Peyer's patch (tissue), 4 donors: ENCODE data around the gene GLRX5. TPM values are rescaled to one million over a fixed set of nuclear protein-coding genes. Genes with fewer than 3 reads are reported as not detected.

Source experiments
- DNase-seq, 3 donors: peaks; one replicate each; pipeline ENCODE4 v3.0.0-alpha.2; 2017 to 2019
- H3K27ac ChIP-seq, 4 donors: fragments of 200-600 bp; sonication (generic); one replicate each; pipeline ENCODE4 v1.5.1; 2016 to 2019
- H3K27me3 ChIP-seq, 2 donors: fragments of 200-600 bp; sonication (generic); one replicate each; pipeline ENCODE4 v1.5.1; 2019
- H3K36me3 ChIP-seq, 3 donors: fragments of 200-600 bp; sonication (generic); one replicate each; pipeline ENCODE4 v1.5.1; 2016 to 2019
- H3K4me1 ChIP-seq, 4 donors: fragments of 200-600 bp; sonication (generic); one replicate each; pipeline ENCODE4 v1.5.1; 2016 to 2019
- H3K4me3 ChIP-seq, 4 donors: fragments of 200-600 bp; sonication (generic); 1 replicate in 3 of 4; 2 replicates in 1 of 4; pipeline ENCODE4 v1.5.1; 2016 to 2019; ENCODE audit warnings: mild to moderate bottlenecking in 1 of 4
- H3K9me3 ChIP-seq, 4 donors: fragments of 200-600 bp; sonication (generic); one replicate each; pipeline ENCODE4 v1.5.1; 2016 to 2019; ENCODE audit warnings: mild to moderate bottlenecking in 1 of 4
- CTCF ChIP-seq, 6 experiments: fragments of 450-650 bp in 4 of 6; fragments of 200-600 bp in 2 of 6; sonication (generic) in 1 of 6; IDR thresholded peaks; one replicate each; pipeline ENCODE4 v1.5.1; 2017 to 2019; ENCODE audit warnings: antibody characterized with exemption in 6 of 6, mild to moderate bottlenecking in 3 of 6, moderate library complexity in 1 of 6
- POLR2A ChIP-seq, 2 donors: fragments of 450-650 bp; IDR thresholded peaks; one replicate each; pipeline ENCODE4 v1.5.1; 2017; ENCODE audit warnings: antibody characterized with exemption in 2 of 2, mild to moderate bottlenecking in 2 of 2, moderate library complexity in 2 of 2
- total RNA-seq, 4 donors: library from RNA; depleted of rRNA; stranded (reverse); fragments of >200 nt; gene quantifications; one replicate each; pipeline ENCODE4 v1.1.0, GENCODE V29; 2016

Gene GLRX5
- total RNA-seq, 4 donors from 2014 or later = 24.8 to 42.7 (median 29.5) TPM

GRCh38 chr14:95496111-95496681 lies 38.7 kb upstream of the GLRX5 start:
- Histone ChIP-seq H3K27ac (peak overlapping the region in 3 of 4 donors; percentile 12 to 79 (median 64)), H3K9me3 (no peaks in the 10 kb centered on the region), H3K4me1 (peaks cover 3 to 55% (median 30%) of the 10 kb centered on the region in 4 donors), H3K4me3 (no peak overlapping the region), H3K36me3 (no peaks in the 10 kb centered on the region), H3K27me3 (no peaks in the 10 kb centered on the region)
- no peak for TF ChIP-seq POLR2A (IDR thresholded peaks at IDR 0.05)
- no peak for TF ChIP-seq CTCF (IDR thresholded peaks at IDR 0.05)
- DNase-seq = no peak

GRCh38 chr14:95496690-95497259 lies 38.1 kb upstream of the GLRX5 start:
- DNase-seq = peak in 1 of 3 donors; percentile 23
- Histone ChIP-seq H3K27ac (peak overlapping the region in 3 of 4 donors; percentile 26 to 79 (median 64)), H3K9me3 (no peaks in the 10 kb centered on the region), H3K4me3 (no peak overlapping the region), H3K4me1 (peaks cover 3 to 59% (median 30%) of the 10 kb centered on the region in 4 donors), H3K36me3 (no peaks in the 10 kb centered on the region), H3K27me3 (no peaks in the 10 kb centered on the region)
- TF ChIP-seq CTCF (IDR thresholded peaks at IDR 0.05) (no peak), POLR2A (IDR thresholded peaks at IDR 0.05) (no peak)

GRCh38 chr14:95497561-95498011 lies 37.3 kb upstream of the GLRX5 start:
- peak overlapping the region in 1 of 4 donors; percentile 39 for H3K27ac ChIP-seq
- DNase-seq = peak in 2 of 3 donors; percentile 7 to 34

GRCh38 chr14:95498622-95499353 lies 36.1 kb upstream of the GLRX5 start:
- peak in 1 of 3 donors; percentile 33 for DNase-seq
- no peaks in the 10 kb centered on the region for H3K36me3 ChIP-seq
- H3K27ac ChIP-seq = peak overlapping the region in 1 of 4 donors; percentile 10
- H3K27me3 ChIP-seq = no peaks in the 10 kb centered on the region
- no peaks in the 10 kb centered on the region for H3K9me3 ChIP-seq
- TF ChIP-seq POLR2A (IDR thresholded peaks at IDR 0.05) (no peak), CTCF (IDR thresholded peaks at IDR 0.05) (no peak)
- H3K4me1 ChIP-seq = peaks cover 0 to 50% (median 31%) of the 10 kb centered on the region in 4 donors
- H3K4me3 ChIP-seq = no peak overlapping the region

More at GRCh38 chr14:95497561-95498011, 37.3 kb upstream of the GLRX5 start:
- peaks cover 3 to 59% (median 30%) of the 10 kb centered on the region in 4 donors for H3K4me1 ChIP-seq
- no peaks in the 10 kb centered on the region for H3K9me3 ChIP-seq
- no peaks in the 10 kb centered on the region for H3K27me3 ChIP-seq
- TF ChIP-seq POLR2A (IDR thresholded peaks at IDR 0.05) (no peak), CTCF (IDR thresholded peaks at IDR 0.05) (no peak)
- no peak overlapping the region for H3K4me3 ChIP-seq
- H3K36me3 ChIP-seq = no peaks in the 10 kb centered on the region

GRCh38 chr14:95499354-95499750 lies 35.5 kb upstream of the GLRX5 start:
- no peak overlapping the region for H3K4me3 ChIP-seq
- H3K9me3 ChIP-seq = no peaks in the 10 kb centered on the region
- no peak for DNase-seq
- peak overlapping the region in 1 of 4 donors; percentile 10 for H3K27ac ChIP-seq
- H3K4me1 ChIP-seq = peaks cover 0 to 50% (median 32%) of the 10 kb centered on the region in 4 donors
- H3K36me3 ChIP-seq = no peaks in the 10 kb centered on the region
- TF ChIP-seq POLR2A (IDR thresholded peaks at IDR 0.05) (no peak), CTCF (IDR thresholded peaks at IDR 0.05) (no peak)
- no peaks in the 10 kb centered on the region for H3K27me3 ChIP-seq
